Measurements from ENCODE around the gene TCEA3. TPM values are rescaled to one million over a fixed set of nuclear protein-coding genes. Genes with fewer than 3 reads are reported as not detected.

The TCEA3 gene
- total and polyA plus RNA-seq, 11 donors: 21.5 to 87.3 (median 55.9) TPM

DNA sequence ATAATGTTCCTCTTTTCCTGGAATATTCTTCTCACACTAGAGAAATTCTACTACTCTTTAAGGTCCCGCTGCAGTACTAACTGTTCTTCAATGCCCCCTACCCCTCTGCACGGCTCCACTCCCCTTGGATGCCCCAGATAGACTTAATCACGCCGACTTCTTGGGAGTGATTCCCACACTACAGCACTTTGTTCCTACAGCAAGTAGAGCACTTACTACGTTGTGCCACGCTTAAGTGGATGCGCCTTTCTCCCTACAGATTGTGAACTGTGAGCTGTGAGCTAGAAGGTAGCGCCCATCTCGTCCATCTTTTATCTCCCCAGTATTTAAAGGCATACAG is 57.1 kb downstream of the TCEA3 start:
- Histone ChIP-seq H3K9me3 (peaks cover 0 to 44% (median 24%) of the 10 kb centered on the region in 12 donors), H3K36me3 (peaks cover 7 to 54% (median 45%) of the 10 kb centered on the region in 9 donors), H3K4me1 (peaks cover 17 to 47% (median 36%) of the 10 kb centered on the region in 12 donors), H3K27ac (peak overlapping the region; percentile 65 to 100 (median 98)), H3K4me3 (peak overlapping the region; percentile 58 to 100 (median 87)), H3K27me3 (no peaks in the 10 kb centered on the region)
- ATAC-seq (no peak), DNase-seq (no peak)
- TF ChIP-seq POLR2A (IDR thresholded peaks at IDR 0.05) (no peak), CTCF (IDR thresholded peaks at IDR 0.05) (no peak)
- 60 to 71% (median 65%) methylated on average over 9 of the region's 9 CpGs for WGBS, 4 donors
- intact Hi-C loops (cut with DNase I): loop anchor here in 5 of 10 donors (2.0 to 10.0 kb wide), 3 partner anchors 23 to 117 kb away; partner anchors contain the start of genes ASAP3 (in 1 of the 5) and HNRNPR (in 1 of the 5)

DNA sequence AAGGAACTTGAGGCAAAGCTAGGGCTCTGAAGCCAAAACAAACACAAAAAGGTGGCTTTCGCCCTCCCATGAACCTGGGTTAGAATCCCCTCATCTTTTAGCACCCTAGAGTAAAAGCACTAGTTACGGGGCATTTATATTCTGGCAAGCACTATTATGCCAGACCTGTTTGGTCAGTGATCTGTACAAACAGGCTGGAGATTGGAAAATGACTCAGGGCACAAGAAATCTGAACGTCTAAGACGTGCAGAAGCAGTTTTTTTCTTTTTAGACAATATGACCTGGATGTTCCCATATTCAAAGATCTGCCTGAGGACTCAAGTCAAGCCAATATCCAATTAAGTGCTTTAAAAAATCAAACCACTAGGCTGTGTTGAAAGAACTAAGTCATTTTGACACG is 58.0 kb downstream of the TCEA3 start:
- H3K9me3 ChIP-seq: peaks cover 0 to 53% (median 32%) of the 10 kb centered on the region in 12 donors
- peak overlapping the region in 3 of 12 donors; percentile 66 to 100 (median 96) for H3K4me3 ChIP-seq
- H3K4me1 ChIP-seq: peaks cover 13 to 40% (median 30%) of the 10 kb centered on the region in 12 donors
- H3K36me3 ChIP-seq: peaks cover 15 to 62% (median 53%) of the 10 kb centered on the region in 9 donors
- no peaks in the 10 kb centered on the region for H3K27me3 ChIP-seq
- no peak for DNase-seq
- intact Hi-C loops (cut with DNase I): loop anchor here in 5 of 10 donors (2.0 to 10.0 kb wide), 3 partner anchors 22 to 118 kb away; partner anchors contain the start of genes ASAP3 (in 1 of the 5) and HNRNPR (in 1 of the 5)
- WGBS, 4 donors: 79 to 85% (median 82%) methylated on average over 5 of the region's 5 CpGs
- peak overlapping the region in 1 of 12 donors; percentile 98 for H3K27ac ChIP-seq
- no peak for ATAC-seq
- TF ChIP-seq POLR2A (IDR thresholded peaks at IDR 0.05): no peak
- no peak for TF ChIP-seq CTCF (IDR thresholded peaks at IDR 0.05)

DNA sequence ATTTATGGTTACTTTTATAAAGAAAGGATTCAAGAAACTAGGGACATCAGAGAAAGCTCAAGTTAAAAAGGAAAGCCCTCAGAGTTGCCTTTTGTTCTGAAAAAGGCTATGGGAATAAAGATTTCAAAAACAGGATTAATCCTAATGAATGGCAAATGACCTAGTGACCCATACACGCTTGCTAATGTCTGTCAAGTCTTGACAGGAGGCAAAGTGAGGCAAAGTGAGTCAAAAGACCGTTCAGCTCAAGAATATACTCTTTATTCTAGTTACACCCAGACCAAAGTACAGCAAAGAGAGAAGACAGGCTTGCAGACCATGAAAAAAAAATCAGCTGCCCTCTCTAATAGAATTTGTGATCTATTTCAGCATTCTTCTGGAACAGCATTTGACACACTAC is 58.4 kb downstream of the TCEA3 start:
- no peak for ATAC-seq
- no peak overlapping the region for H3K4me3 ChIP-seq
- DNase-seq: no peak
- WGBS, 4 donors: 85 to 99% (median 90%) methylated on average over 2 of the region's 2 CpGs
- no peak overlapping the region for H3K27ac ChIP-seq
- peaks cover 0 to 57% (median 37%) of the 10 kb centered on the region in 12 donors for H3K9me3 ChIP-seq
- no peaks in the 10 kb centered on the region for H3K27me3 ChIP-seq
- H3K4me1 ChIP-seq: peaks cover 10 to 35% (median 25%) of the 10 kb centered on the region in 12 donors
- TF ChIP-seq CTCF (IDR thresholded peaks at IDR 0.05) (no peak), POLR2A (IDR thresholded peaks at IDR 0.05) (no peak)
- intact Hi-C loops (cut with DNase I): loop anchor here in 5 of 10 donors (2.0 to 10.0 kb wide), 3 partner anchors 21 to 119 kb away; partner anchors contain the start of genes ASAP3 (in 1 of the 5) and HNRNPR (in 1 of the 5)
- H3K36me3 ChIP-seq: peaks cover 20 to 67% (median 58%) of the 10 kb centered on the region in 9 donors

DNA sequence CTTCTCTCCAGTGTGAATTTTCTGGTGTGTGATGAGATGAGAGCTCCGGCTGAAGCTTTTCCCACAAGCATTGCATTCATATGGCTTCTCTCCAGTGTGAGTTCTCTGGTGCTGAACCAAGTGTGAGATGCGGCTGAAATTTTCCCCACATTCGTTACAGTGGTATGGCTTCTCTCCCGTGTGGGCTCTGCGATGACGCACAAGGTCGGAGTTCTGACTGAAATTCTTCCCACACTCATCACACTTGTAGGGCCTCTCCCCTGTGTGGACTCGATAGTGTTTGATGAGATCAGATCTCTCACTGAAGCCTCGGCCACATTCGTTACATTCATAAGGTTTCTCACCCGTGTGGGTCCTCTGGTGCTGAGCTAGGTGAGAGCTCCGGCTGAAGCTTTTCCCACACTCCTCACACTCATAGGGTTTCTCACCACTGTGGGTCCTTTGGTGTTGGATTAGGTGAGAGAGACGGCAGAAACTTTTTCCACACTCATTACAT is 62.3 kb downstream of the TCEA3 start:
- Histone ChIP-seq H3K4me3 (no peak overlapping the region), H3K36me3 (peaks cover 27 to 93% (median 81%) of the 10 kb centered on the region in 9 donors), H3K27me3 (no peaks in the 10 kb centered on the region), H3K9me3 (peaks cover 0 to 90% (median 52%) of the 10 kb centered on the region in 12 donors), H3K4me1 (peaks cover 0 to 20% (median 8%) of the 10 kb centered on the region in 12 donors), H3K27ac (no peak overlapping the region)
- no peak for TF ChIP-seq POLR2A (IDR thresholded peaks at IDR 0.05)
- intact Hi-C loops (cut with DNase I): loop anchor here in 1 of 10 donors (10.0 kb wide), 1 partner anchor 123 kb away; the partner anchor contains the start of gene ASAP3
- 98% methylated on average over 13 of the region's 13 CpGs for WGBS, 4 donors
- ATAC-seq (no peak), DNase-seq (no peak)
